HG03558 (cell line): ENCODE results near the gene UROC1.

Experiments used
- ATAC-seq: cut with Tn5 transposase; IDR thresholded peaks from one replicate; pipeline ENCODE4 v1.9.1; 2021; ENCODE audit warnings: moderate number of reproducible peaks; ENCODE audit not compliant: unreplicated experiment; ENCODE audit errors: extremely low read depth

UROC1 gene

DNA sequence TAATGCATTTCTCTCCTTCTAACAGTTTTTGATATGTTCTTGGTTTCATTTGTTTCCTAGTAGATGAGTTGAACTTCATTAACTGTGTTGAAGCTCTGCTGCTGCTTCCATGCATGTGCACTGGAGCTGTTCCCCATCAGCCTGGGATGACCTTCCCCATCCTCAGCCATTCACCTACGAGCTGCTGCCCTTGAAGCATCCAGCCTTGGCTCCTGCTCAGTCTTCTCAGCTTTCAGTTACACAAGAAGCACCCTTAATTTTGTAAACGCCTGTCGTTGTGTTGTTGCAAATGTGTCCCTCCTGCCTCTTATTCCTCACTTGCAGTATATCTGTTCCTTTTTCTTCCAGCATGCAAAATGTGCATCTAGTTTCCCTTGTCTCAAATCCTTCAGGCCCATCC, 33.4 kb downstream of the UROC1 start:
- ATAC-seq, result no peak

DNA sequence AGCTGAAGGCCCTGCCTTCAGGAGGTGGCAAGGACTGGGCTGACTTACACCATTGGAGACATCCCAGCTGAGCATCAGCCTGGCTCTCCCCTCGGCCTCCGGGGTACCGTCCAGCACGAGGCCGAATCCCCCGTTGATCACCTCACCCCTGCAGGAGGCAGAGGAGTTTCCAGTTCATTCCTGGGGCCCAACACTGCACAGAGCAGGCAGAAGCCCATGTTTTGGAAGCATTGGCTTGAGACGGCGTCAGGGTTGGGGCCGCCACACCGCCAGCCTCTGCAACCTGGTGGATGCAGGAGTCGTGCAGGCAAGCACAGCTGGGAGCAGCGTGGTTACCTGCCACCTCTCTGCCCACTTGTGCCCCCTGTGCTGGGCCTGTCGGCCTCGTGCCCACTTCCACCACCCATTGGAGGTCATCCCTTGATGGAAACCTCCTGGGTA, 34.2 kb downstream of the UROC1 start:
- ATAC-seq, result no peak

DNA sequence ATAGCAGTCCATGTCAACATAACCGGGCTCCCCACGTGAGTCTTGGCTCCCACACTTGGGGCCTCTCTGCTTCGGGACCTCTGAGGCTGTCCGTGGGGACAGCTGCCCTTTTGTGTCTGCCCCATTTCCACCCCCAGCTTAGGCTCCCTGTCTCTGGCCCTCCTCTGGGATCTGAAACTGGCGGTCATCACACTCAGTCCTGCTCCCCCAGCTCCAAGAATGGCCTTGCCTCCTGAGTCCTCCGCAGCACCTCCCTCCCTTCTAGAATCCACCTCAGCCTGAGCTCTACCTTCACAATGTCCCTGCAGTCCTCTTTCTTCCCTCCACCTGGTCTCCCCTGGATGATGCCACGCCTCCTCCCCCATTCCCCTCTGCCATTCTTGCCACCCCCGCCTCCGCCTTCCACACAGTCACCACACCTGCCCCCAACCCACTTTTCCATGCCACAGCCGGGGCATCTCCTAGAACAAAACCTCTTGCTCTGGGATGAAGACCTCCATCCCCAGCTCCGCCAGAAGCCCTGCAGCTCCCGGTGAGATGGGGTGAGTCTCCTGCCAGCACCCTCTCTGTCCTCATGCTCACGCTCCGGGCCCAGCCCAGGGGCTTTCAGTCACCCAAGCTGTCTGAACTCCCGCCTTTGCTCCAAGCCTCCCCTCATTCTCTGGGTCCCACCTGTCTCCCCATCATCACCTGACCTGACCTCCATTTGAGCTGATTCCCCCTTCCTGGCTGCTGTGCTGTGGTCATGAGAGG, 34.9 kb downstream of the UROC1 start:
- no peak for ATAC-seq

DNA sequence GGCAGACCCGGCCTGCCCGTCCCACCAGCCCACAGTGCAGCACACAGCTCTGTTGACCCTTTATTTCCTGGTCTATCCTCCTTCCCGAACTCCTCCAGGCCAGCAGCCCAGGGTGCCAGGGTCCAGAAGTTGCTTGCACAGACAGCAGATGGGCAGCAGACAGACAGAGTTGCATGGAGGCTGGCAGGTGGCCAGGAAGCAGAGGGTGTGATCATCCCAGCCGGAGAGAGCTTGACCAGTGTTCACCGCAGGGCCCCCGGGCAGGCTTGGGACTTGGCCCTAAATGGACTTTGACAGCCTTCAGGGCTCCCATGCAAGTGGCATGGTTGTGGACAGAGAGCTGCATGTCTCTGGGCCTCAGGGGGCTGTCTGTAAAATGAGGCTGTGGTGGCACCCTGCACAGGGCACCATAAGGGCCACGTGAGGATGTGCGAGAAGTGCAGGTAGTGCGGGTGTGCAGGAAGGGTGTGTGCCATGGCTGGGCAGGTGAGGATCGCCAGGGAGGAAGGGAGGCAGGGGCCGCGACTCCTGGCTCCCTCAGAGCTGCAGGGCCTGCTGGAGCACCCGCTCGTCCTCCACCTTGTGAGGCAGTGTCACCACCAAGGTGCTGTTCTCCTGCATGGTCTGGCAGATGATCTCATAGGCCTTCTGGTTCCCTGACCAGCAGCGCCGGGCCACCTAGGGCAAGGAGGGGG, 35.6 kb downstream of the UROC1 start:
- ATAC-seq, result no peak

DNA sequence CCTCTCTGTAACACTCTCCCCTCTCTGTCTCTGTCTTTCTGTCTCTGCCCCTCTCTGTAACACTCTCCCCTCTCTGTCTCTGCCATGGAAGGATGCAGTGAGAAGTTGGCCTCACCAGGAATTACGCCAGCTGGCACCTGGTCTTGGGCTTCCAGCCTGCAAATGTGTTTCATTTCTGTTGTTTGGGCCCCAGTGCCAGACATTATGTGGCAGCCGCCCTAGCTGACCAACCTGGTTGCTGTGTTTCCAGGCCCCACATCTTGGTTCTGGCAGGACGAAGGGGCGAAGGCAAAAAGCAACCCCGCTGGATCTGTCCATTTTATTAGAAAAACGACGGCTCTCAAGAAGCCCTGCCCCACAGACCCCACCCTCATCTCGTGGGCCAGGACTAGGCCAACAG, 36.7 kb downstream of the UROC1 start:
- ATAC-seq, result no peak

DNA sequence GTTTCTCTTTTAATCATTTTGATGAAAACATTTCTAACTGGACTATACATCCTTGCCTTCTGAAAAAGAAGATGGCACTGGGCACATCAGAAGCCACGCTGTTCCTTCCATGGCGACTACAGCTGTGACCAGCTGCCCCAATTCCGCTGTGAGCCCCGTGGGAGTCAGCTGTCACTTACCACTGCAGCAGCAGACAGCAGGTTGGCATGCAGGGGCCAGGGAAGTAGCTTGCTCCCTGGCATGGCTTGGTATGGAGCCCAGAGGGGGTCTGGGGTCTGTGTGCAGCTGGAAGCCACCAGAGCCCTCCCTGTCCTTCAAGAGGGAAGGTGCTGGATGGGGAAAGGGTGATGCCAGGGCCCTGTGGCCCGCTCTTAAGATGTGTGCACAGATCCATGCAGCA, 37.4 kb downstream of the UROC1 start:
- no peak for ATAC-seq

DNA sequence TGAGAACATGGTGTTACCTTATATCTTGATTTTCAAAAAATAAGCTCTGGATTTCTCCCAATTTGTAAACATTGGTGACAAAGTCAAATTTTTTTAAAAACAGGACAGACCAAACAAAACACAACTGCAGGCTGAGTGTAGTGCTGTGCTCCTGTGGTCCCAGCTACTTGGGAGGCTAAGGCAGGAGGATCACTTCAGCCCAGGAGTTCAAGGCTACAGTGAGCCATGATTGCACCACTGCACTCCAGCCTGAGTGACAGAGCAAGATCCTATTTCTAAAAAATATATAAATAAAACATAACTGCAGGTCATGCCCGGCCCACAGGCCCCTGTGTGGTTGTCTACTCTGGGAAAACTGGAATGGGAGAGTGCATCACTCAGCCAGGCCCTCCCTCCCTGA, 37.9 kb downstream of the UROC1 start:
- no peak for ATAC-seq

DNA sequence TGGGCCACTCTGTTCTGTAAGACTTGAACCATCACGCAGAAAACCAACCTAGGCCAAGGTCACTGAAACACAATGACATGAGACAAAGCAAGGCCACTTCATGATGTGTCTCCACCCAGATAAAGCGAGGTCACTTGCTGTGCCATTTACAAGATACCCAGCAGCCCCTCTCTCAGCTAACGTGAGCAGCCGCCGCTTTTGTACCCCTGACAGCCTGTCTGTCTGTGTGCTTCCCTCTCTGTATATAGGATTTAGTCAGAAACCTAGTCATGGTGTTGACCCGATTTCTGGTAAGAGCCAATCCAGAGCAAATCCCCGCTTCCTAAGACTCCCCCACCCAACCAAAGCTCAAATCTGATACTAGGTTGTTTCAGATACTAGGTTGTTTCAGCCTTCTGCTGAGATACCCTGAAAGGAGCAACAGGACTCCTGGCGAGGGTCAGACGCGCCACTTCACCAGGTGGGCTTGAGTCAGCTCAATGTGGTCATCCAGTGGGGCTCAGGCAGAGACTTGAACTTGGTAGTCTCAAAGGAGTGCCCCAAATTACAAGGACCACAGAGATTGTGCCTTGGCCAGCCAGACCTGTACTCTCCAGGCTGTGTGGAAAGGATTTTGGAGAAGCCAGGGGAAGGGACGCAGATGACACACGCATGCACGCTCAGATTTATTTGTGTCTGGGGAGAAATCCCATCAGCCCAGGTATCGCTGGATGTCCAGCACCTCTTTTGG, 38.8 kb downstream of the UROC1 start:
- ATAC-seq, result no peak

DNA sequence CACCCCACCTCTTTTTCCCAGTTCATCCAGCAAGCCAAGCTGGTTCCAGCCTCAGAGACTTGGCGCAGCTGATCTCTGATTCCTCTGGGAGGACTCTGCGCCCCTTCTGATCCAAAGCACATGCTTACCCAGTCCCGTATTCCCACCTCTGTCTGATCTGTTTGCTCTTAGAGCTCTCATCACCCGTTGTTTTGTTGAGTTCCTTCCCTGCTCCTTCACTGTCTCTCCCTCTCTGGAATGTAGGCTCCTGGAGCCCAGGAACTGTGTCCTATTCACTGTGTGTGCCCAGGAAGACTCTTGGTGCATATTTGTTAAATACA, 40.6 kb downstream of the UROC1 start:
- ATAC-seq, result no peak

DNA sequence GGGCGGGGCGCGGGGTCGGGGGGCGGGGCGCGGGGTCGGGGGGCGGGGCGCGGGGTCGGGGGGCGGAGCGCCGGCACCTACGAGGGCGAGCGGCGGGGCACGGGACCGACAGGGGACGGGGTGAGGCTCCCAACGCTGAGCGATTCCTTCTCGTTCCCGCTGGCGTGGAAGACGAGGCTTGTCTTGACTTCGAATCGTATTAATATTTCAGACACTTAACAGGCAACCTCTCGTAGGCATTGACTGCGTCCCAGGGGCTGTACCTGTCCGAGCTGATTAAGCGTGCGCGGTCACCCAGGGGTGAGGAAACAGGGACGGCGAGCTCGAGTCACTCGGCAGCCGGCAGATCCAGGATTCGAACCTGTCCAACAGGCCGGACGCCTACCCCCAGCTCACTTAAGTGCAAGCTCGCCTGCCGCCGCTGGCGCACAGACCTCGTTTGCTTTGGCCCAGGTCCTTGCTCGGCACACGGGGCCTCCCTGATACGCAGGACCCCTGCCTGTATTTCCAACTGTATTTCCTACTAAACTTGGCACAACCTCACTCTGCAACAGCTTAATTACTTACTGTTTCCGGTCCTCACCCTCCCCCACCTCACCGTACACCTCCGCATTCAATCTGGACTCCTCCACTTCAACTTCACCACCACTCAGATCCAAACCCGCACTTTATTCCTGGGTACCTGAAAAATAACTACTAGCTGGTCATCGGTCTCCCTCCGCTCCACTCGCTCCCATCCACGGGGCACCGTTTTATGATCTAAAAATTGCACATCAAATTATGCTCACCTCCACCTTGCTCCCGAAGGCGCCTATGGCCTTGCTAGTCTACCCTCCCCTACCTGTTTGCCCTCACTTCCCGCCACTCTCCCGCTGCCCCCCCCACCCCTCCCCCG, 41.2 kb downstream of the UROC1 start:
- peak; percentile 4 for ATAC-seq

DNA sequence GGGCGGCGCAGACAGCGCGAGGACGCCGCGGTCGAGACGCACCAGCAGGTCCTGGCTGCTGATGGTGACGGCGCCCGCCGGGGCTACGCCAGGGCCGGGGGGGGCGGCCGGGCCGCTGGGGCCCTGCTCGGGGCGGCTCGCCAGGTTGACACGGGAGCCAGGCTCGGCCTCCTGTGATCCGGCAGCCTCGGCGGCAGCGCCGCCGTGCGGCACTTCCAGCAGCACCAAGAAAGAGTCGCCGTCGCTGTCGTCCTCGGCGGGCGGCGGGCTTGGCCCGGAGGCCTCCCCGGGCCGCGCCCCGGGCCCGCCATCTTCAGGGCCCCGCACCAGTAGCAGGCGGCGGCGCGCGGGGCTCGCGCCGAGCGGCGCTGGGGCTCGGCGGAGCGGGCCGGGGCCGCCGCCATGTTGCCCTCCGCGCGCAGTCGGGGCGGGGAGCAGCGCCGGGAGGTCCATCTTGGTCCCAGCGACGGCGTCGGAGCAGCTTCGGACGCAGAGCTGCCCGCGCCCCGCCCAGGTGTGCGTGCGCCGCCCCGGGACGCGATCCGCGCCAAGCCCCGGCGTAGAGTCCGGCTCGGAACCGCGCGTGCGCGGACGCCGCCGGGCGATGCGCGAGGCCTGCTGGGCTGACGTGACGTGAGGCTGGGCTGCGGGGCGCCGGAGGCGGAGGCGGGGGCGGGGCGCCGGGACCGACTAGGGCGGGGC, 42.0 kb downstream of the UROC1 start, which contains the start of gene ZXDC:
Gene ZXDC, minus strand, starts transcription at position 479 of the 702 bp plus-strand sequence. Its CDS starts 26 bp downstream, at position 453.
- peak; percentile 59 for ATAC-seq

DNA sequence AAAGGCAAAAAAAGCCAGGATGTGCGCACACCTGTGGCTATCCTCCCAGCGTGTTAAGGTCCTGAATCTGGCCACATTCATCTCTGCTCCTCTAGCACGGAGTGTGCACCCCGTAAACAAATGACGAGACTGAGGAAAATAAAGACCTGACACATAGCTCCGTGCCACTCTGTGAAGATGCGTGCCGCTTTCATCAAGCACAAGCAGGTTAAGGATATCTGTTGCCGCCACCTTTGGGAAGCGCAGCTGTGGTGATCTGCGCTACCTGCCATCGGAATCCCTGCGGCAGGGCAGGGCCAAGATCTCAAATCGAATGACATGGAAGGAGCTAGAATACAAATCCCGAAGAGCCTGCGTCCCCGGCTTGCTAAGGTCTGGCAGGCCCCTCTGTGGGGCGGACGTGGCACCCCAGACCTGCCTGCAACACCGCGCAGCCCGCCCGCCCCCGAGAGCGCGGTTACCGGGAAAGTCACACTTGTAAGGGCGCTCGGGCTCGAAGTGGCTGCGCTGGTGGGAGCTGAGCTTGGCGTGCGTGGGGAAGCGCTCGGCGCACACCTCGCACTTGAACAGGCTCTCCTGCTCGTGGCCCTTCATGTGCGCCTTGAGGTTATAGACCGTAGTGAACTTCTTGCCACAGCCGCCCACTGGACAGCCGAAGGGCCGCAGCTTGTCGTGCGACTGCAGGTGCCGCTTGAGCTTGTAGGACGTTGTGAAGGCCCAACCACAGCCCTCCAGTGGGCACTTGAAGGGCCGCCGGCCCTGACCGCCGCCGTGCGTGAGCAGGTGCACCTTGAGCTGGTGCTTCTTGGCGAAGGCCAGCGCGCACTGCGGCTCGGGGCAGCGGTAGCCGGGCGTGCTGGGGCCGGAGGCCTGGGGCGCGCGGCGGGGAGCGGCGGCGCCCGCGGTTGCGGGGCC, 42.8 kb downstream of the UROC1 start:
- ATAC-seq, result peak; percentile 2

DNA sequence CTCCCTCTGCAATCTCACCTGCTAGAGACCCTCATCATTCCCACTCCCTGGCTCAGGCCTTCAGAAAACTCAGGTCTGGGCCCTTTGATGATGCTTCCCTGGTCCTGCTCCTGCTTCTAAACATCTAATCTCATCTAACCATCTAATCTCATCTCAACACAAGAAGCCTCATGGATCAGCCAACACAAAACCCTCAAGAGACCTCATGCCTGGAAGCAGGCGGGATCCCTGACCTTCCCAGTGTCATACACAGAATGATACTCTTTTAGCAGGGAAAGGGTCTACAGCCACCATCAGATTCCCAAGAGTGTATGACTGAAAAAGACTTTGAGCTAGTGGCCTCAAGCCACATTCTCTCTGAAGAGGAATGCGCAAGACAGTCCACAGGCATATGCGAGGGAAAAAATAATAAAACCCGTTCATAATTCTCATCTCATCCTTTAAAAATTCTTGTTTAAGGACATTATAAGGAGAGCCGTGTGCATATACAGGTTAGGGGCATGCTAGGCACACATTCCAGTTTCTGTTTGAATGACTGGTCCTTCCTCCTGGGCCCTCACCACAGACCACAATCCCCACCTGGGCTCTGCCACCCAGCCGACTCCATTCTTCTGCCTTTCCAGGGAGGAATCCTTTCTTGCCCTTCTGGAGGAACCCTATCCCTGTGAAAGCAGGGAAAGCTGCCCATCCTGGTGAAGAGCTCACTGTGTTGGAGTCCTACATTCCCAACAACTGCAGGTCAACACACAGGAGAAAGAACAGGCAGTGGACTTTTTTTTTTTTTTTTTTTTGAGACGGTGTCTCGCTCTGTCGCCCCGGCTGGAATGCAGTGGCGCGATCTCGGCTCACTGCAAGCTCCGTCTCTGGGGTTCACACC, 44.0 kb downstream of the UROC1 start:
- ATAC-seq, result no peak

DNA sequence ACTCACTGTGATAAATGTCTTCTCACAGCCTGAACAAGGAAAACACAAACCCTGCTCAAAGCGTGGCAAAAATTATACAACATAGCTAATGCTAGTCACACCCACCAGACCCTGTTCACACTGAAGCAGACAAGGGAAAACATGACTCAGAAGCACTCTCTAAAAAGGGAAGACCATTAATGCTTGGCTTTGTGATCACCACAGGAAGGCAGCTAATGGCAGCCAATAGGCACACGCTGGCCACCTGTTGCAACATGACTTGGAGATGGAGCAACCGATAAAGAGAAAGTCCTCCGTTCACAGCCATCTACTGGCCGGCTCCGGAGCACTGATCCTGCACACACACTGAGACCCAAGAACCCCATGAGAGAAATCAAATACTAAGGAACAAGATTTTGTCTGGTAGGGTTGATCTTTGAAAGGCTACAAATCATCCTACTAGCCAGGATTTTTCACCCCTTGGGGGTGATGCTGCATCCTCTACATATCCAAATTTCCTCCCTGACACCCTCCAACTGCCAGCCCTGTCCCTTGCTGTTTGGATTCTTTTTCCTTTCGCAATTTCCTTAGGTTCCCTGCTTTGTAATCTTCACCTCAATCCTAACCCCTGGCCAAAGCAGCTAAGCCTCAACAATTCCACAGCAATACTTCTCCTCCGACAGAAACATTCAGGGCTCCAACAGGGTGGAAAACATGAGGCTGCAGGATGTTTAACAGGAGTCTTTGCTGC, 45.1 kb downstream of the UROC1 start:
- no peak for ATAC-seq

DNA sequence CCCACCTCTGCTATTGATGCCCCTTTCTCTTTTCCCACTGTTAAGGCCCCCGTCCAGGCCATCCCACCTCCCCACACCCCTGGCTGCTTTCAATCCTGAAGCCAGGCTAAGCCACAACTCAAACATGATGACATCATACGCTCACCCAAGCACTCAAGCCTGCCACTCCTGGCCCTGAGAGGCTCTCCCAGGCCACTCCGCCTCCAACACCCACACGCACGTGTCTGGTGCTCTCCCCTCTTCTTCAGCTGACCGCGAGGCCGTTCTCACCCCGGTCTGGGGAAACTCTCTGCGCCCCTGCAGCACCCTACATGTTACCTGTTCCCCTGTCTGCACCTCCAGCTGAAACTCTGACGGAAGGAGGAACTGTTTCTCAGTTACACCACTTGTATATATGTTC, 48.1 kb downstream of the UROC1 start:
- ATAC-seq, result no peak

DNA sequence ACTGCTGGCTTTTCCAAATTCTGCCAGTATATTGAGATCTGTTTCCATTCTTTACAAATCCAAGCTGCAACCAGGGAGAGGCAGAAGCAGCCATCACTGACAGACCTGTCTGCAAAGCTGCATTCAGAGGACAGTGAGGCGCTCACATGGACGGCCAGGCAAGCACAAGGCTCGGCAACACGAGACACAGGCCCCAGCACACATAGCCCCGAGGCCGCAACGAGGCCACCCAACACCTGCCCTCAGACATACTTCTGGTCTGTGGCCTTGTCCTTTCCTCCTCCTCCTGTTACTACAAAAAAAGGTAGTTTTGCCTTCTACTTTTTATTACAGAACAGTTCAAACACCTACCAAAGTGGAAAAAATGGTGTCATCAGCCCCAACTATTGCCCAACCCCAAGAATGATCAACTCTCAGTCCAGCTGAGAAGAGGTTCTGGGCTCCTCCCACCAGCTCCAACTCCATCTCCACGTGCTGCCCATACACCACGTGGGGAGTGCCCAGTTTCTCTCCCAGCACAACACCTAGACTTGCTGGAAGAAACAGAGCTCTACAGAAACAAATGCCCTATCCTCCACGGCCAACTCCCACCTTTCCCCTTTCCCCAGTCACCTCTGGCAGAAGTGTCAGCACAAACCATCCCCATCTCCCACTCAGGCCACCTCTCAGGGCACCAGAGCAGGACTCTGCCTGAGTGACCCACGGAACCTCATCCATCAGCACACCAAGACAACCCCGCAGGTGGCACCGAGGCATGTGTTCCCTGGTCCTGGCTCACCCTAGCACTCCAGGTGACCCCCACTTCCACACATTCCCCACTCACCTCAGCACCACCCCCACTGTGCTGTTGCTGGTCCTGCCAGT, 49.3 kb downstream of the UROC1 start:
- no peak for ATAC-seq
